ENCODE measurements around the gene CEMIP. TPM values are rescaled to one million over a fixed set of nuclear protein-coding genes. Genes with fewer than 3 reads are reported as not detected.

Gene CEMIP
- total RNA-seq, 1 experiment from 2014 or later: 3.5 TPM

GRCh38 chr15:80916056-80916455, 136.9 kb downstream of the CEMIP start:
- Histone ChIP-seq H2AFZ (ENCODE audit: low read depth, low read length, poor library complexity, severe bottlenecking) (no peak overlapping the region), H4K20me1 (ENCODE audit: insufficient read depth) (no peaks in the 10 kb centered on the region), H3K9ac (ENCODE audit: low read length) (no peak overlapping the region), H3K4me2 (ENCODE audit: low read length) (no peak overlapping the region), H3K27ac (ENCODE audit: low read depth, low read length) (no peak overlapping the region), H3K36me3 (ENCODE audit: control insufficient read depth in 1 of 2, insufficient read depth in 2 of 2, low read length in 2 of 2) (no peaks in the 10 kb centered on the region), H3K79me2 (ENCODE audit: insufficient read depth, low read length) (no peaks in the 10 kb centered on the region), H3K27me3 (ENCODE audit: insufficient read depth, low read length) (no peaks in the 10 kb centered on the region), H3K9me2 (ENCODE audit: insufficient read depth) (no peaks in the 10 kb centered on the region), H3K4me1 (ENCODE audit: control insufficient read depth in 1 of 2, insufficient read depth in 2 of 2, low read length in 2 of 2) (peaks cover 0 to 3% of the 10 kb centered on the region in 2 experiments; a peak in 2 of 4 replicates), H3K4me3 (replicated peaks in 1 of 2; ENCODE audit: low read depth in 1 of 2, low read length in 2 of 2) (no peak overlapping the region), H3K9me3 (ENCODE audit: control insufficient read depth in 1 of 2, insufficient read depth in 1 of 2, low read depth in 1 of 2, low read length in 2 of 2) (no peaks in the 10 kb centered on the region)
- intact Hi-C loops (cut with micrococcal nuclease): no loop called here
- CTCF ChIA-PET: no interaction called here
- ATAC-seq (no peak), DNase-seq (ENCODE audit: low read depth, low spot score) (no peak)
- POLR2A ChIA-PET: no interaction called here
- no TSS peak for BruUV-seq (replicated peaks)
- RAD21 ChIA-PET (ENCODE audit: low non-redundant PET in 1 of 2, low total read pairs in 2 of 2, uncharacterized antibody in 2 of 2, unreplicated experiment in 2 of 2): no interaction called here
- TF ChIP-seq YY1 (IDR thresholded peaks at IDR 0.05; ENCODE audit: extremely low read depth, insufficient replicate concordance, low read depth, low read length) (no peak), CEBPB (IDR thresholded peaks at IDR 0.05; ENCODE audit: low read depth) (no peak), SP1 (IDR thresholded peaks at IDR 0.05; ENCODE audit: low read depth) (no peak), CBX3 (IDR thresholded peaks at IDR 0.05; ENCODE audit: low read depth) (no peak), RAD21 (IDR thresholded peaks at IDR 0.05; ENCODE audit: low read depth) (no peak), JUND (IDR thresholded peaks at IDR 0.05) (no peak), TCF7L2 (IDR thresholded peaks at IDR 0.05; ENCODE audit: borderline replicate concordance, extremely low read depth, insufficient read depth, insufficient read length) (no peak), EGR1 (IDR thresholded peaks at IDR 0.05; ENCODE audit: low read depth) (no peak), SIN3A (IDR thresholded peaks at IDR 0.05; ENCODE audit: low read depth) (no peak), SRF (IDR thresholded peaks at IDR 0.05; ENCODE audit: low read depth) (no peak)
- TF ChIP-seq, protein P1, sequence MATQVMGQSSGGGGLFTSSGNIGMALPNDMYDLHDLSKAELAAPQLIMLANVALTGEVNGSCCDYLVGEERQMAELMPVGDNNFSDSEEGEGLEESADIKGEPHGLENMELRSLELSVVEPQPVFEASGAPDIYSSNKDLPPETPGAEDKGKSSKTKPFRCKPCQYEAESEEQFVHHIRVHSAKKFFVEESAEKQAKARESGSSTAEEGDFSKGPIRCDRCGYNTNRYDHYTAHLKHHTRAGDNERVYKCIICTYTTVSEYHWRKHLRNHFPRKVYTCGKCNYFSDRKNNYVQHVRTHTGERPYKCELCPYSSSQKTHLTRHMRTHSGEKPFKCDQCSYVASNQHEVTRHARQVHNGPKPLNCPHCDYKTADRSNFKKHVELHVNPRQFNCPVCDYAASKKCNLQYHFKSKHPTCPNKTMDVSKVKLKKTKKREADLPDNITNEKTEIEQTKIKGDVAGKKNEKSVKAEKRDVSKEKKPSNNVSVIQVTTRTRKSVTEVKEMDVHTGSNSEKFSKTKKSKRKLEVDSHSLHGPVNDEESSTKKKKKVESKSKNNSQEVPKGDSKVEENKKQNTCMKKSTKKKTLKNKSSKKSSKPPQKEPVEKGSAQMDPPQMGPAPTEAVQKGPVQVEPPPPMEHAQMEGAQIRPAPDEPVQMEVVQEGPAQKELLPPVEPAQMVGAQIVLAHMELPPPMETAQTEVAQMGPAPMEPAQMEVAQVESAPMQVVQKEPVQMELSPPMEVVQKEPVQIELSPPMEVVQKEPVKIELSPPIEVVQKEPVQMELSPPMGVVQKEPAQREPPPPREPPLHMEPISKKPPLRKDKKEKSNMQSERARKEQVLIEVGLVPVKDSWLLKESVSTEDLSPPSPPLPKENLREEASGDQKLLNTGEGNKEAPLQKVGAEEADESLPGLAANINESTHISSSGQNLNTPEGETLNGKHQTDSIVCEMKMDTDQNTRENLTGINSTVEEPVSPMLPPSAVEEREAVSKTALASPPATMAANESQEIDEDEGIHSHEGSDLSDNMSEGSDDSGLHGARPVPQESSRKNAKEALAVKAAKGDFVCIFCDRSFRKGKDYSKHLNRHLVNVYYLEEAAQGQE (IDR thresholded peaks at IDR 0.05; ENCODE audit: low read depth): no peak
- TF ChIP-seq, protein P2, sequence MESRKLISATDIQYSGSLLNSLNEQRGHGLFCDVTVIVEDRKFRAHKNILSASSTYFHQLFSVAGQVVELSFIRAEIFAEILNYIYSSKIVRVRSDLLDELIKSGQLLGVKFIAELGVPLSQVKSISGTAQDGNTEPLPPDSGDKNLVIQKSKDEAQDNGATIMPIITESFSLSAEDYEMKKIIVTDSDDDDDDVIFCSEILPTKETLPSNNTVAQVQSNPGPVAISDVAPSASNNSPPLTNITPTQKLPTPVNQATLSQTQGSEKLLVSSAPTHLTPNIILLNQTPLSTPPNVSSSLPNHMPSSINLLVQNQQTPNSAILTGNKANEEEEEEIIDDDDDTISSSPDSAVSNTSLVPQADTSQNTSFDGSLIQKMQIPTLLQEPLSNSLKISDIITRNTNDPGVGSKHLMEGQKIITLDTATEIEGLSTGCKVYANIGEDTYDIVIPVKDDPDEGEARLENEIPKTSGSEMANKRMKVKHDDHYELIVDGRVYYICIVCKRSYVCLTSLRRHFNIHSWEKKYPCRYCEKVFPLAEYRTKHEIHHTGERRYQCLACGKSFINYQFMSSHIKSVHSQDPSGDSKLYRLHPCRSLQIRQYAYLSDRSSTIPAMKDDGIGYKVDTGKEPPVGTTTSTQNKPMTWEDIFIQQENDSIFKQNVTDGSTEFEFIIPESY (IDR thresholded peaks at IDR 0.05; ENCODE audit: extremely low read depth, insufficient replicate concordance, low read length): no peak
- TF ChIP-seq, protein P3, sequence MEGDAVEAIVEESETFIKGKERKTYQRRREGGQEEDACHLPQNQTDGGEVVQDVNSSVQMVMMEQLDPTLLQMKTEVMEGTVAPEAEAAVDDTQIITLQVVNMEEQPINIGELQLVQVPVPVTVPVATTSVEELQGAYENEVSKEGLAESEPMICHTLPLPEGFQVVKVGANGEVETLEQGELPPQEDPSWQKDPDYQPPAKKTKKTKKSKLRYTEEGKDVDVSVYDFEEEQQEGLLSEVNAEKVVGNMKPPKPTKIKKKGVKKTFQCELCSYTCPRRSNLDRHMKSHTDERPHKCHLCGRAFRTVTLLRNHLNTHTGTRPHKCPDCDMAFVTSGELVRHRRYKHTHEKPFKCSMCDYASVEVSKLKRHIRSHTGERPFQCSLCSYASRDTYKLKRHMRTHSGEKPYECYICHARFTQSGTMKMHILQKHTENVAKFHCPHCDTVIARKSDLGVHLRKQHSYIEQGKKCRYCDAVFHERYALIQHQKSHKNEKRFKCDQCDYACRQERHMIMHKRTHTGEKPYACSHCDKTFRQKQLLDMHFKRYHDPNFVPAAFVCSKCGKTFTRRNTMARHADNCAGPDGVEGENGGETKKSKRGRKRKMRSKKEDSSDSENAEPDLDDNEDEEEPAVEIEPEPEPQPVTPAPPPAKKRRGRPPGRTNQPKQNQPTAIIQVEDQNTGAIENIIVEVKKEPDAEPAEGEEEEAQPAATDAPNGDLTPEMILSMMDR (IDR thresholded peaks at IDR 0.05 in 2 of 3, conservative IDR thresholded peaks at IDR 0.05 in 1 of 3; ENCODE audit: borderline replicate concordance in 1 of 3, insufficient read depth in 1 of 3, low read depth in 2 of 3, low read length in 2 of 3): no peak

Data from HCT116 (cell line).